HTERT RPE-1 (cell line): ENCODE results near the gene SOAT2.
"Not testable (repeated sequence)": the region's sequence is repeated elsewhere in the genome, so short reads cannot be mapped to it uniquely, and the experiment has no call there.

Experiments
- in situ Hi-C: fragments of 300-500 bp; cut with MboI; formaldehyde crosslinking; loops from 4 replicates; pipeline ENCODE4 v1.14.3; 2020; ENCODE audit warnings: low sequenced_read_pairs

SOAT2 gene

DNA sequence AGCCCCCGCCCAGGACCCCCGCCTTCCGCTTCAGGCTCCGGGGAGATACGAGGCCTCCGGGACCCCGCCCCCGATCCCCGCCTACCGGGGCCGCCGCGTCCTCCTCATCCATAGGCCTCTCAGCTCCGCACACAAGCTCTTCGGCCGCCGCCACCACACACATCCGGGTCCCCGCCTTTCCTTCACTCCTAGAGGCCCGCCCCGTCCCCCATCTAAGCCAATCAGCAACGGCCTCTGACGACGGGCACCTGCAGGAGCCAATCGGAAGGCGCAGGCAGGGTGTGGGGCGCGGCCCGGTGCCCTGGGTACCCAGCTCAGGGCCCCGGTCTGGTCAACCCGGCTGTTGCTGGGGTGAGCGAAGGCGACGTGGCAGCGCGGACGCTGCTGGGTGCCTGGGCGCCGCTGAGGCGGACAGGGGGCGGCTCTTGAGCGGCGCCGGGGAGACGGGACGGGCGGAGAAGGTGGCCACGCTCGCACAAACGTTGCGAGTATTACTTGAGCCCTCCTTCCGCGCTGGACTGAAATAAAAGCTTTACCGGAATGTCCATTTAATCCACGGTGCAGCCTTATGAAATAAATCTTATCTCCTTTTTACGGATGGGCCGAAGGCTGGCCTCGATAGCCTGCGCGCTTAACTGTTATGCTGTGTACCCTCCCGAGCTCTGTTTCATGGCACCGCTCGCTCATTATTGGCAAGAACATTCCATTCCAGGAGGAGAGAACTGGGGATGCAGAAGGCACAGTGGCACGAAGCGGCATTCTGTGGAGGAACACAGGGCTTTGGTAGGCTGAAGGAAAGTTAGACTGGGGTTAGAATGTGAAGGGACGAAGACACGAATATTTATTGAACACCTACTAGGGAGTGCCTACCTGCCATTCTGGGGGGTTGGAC is 23.8 kb upstream of the SOAT2 start, which contains the start of gene SPRYD3:
Gene SPRYD3, minus strand, starts transcription at position 165 of the 892 bp plus-strand sequence. Its CDS starts 57 bp downstream, at position 108.
- in situ Hi-C loops: no loop called here

DNA sequence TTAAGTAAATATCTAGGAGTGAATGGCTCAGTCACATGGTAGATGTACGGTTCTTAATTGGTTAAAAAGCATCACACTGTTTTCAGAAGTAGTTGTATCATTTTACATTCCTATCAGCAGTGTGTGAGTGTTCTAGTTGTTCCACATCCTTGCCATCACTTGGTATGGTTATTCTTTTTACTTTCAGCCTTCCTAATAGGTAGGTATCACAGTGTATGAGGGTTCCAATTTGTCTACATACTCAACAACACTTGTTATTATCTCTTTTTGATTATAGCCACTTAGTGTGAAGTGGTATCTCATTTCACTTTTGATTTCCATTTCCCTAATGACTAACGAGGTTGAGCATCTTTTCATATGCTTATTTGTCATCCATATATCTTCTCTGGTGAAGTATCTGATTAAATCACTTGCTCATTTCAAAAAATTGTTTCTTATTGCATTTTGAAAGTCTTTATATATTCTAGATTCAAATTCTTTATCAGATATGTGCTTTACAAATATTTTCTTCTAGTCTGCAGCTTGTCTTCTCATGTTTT is 20.6 kb upstream of the SOAT2 start:
- in situ Hi-C loops: no loop called here

DNA sequence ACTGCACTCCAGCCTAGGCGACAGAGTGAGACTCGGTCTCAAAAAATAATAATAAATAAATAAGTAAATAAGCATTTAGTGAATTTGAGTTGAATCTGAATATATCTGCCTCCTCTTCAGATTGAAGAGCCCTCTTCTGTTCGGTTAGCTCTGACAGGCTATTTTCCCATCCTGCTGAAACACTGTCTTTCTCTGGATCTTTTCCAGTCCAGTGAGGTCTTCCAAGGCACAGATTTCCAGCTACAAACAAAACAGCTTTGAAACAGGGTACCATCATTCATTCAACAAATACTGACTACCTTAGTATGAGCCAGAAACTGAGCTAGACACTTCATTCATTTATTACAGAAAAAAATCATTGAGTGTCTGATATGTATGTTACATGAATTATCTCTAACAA is 16.9 kb upstream of the SOAT2 start:
- in situ Hi-C loops: no loop called here

DNA sequence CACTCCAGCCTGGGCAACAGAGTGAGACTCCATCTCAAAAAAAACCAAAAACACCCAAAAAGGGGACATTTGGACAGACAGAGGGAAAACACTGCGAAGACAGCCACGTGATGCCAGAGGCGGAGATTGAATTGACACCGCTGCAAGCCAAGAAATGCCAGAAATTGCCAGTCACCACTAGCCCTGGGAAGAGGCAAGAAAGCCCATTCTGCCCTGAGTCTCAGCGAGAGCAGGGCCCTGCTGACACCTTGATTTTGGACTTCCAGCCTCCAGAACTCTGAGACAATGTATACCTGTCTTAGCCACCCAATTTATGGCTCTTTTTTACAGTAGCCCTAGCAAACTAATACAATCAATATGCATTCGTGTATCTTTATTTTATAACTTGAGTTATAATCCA is 13.2 kb upstream of the SOAT2 start:
- in situ Hi-C loops: no loop called here

DNA sequence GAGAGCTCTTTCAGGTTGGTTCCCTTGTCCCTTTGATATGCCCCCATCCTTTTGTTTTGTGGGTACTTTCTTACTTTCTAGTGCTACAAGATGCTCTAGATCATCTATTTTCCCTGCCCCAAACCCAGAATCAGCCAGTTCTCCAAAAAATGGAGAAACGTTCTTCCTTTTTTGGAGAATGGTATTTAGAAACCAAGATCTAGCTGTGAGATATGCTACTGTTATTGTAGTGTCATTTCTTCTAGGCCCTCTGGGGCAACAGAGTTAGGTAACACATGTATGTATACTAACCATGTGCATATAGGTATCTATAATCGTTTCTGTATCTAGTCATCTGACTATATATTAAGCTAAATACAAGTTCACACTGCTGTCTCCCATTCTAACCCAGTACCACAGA is 12.7 kb upstream of the SOAT2 start:
- in situ Hi-C loops: no loop called here

DNA sequence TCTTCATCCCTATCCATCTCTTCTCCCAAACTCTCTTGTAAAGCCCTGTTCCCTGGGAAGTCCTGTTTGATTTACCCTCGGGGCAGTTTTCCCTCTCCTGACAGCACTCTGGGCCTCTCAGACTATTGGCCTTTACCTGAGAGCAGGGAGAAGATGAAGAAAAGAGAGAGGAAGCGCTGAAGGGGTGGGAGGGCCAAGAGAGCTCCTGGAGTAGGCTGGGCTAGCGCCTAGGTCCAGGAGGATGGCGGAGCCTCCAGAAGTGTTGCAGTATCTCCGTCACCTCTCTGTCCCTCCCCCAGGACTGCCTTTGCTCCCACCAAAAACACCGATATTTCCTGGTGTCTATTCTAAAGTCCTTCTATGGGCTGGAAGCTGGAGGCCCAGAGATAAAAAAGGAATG is 11.5 kb upstream of the SOAT2 start:
- in situ Hi-C loops: no loop called here

DNA sequence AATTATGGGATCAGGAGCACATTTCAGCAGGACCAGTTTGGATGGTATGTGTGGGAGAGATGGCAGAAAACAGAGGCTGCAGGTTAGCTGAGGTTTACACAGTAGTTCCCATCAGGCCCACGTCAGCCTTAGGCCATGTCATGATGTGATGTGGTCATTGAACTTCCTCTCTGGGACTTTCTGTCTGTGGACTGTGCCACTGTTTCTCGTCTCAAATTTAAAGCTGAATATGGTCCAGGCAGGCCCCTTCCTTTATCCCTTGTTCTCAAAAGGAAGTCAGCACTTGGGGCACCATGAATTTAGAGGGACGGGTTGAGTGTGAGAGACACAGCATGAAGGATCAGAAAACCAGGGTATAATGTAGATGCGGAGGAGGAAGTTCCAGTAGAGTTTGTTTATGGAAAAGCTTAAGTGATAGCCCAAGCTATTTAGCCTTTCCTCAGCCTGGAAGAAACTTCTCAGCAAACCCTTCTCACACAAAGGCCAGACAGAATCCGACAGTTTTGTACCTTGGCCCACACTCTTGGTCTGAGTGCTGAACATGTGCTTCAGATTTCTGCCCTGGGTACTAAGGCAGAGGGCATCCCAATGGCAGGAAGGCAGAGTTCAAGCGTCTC is 9.4 kb upstream of the SOAT2 start:
- in situ Hi-C loops: no loop called here

DNA sequence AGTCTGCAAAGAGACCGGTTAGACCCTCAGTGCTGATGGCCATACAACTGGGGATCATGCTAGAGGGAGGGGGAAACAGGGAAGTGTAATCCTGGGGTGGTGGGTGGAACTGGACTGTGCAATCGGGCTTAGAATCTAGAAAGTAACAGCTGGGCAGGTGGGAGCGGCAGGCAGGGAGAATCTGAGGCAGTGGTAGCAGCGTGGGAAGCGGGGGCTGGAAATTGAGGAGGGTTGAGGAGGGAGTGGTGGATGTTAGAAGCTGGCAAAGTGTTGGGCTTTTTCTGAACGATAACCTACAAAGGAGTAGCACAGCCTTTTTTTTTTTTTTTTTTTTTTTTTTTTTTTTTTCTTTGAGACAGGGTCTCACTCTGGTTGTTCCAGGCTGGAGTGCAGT is 8.9 kb upstream of the SOAT2 start:
- in situ Hi-C loops: no loop called here

DNA sequence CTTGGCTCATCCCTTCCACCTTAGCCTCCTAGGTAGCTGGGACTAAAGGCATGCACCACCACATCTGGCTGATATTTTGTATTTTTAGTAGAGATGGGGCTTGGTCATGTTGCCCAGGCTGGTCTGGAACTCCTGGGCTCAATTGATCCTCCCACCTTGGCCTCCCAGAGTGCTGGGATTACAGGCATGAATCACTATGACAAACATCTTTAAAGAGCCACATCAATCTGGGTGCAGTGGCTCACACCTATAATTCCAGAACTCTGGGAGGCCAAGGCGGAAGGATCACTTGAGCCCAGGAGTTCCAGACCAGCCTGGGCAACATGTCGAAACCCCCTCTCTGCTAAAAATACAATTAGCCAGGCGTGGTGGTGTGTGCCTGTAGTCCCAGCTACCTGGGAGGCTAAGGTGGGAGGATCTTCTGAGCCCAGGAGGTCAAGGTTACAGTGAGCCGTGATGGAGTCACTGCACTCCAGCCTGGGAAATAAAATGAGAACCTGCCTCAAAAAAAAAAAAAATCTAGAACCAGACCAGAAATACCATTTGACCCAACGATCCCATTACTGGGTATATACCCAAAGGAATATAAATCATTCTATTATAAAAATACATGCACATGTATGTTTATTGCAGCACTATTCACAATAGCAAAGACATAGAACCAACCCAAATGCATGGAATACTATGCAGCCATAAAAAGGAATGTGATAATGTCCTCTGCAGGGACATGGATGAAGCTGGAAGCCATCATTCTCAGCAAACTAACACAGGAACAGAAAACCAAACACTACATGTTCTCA is 8.3 kb upstream of the SOAT2 start:
- in situ Hi-C loops: not testable (repeated sequence)

DNA sequence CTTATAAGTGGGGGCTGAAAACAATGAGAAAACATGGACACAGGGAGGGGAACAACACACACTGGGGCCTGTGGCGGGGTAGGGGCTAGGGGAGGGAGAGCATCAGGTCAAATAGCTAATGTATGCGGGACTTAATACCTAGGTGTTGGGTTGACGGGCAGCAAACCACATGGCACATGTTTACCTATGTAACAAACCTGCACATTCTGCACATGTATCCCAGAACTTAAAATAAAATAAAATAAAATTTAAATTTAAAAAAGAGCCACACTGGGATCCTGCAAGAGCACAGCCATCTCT is 7.7 kb upstream of the SOAT2 start:
- in situ Hi-C loops: not testable (repeated sequence)

DNA sequence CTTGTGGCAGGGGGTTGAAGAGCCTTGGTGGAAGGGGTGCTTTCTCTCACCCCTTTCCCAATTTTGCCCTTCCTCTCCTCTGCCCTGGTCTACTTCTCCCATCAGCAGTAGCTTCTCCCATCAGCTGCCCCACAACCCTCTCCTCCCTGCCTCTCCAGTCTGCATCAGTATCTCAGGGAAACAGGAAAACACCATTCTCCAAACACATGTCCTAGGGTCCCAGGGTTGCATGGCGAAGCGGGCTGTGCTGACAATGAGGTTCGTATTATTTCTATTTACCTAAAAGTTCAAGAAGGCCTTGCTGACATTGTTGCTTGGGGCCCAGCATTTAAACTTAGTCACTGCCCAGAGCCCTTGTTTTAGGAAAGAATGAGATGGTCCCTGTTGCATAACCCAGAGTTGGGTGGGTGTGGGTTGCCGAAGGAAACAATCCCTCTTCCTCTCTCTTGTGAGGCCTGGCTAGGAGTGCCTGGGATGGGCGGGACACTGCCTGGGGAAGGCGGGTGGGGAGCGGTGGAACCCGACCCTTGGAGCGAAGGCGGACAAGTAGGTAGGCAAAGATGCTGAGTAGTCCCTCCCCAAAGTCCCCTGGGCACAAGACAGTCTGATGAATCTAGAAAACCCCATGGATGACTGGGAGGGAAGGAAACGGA is 7.1 kb upstream of the SOAT2 start:
- in situ Hi-C loops: no loop called here

DNA sequence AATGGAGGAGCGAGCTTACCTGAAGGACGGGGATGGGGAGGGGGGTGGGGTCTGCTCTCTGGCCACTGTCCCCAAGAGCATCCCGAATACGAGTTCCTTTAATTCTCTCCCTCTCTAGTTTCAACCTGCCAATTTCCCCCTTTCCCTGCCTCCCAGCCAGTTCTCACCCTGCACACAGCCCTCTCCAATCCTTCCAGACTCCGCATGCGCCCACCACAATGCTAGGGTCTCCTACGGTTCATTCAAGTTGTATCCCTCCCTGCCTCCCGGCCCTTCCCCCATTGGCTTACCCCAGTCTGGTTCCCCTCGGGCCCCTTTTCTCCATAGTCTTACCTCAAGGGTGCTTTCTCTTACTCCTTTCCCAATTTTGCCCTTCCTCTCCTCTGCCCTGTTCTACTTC is 6.5 kb upstream of the SOAT2 start:
- in situ Hi-C loops: no loop called here

DNA sequence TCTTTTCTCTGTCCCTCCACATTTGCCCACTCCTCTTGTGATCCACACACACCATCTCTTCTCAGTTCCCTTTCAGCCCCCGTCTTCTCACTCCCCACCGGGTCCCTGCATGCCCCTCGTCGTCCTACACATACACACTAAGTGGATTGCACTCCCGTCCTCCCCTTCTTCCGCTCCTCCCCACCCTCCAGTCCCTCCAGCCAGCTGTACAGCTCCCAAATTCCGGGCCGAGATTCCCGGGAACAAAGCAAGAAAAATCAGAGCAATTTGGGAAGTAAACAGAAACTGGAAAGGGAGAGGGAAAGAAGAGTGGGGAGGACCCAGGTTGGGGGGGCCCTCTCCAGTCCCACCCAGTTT is 6.1 kb upstream of the SOAT2 start:
- in situ Hi-C loops: no loop called here

DNA sequence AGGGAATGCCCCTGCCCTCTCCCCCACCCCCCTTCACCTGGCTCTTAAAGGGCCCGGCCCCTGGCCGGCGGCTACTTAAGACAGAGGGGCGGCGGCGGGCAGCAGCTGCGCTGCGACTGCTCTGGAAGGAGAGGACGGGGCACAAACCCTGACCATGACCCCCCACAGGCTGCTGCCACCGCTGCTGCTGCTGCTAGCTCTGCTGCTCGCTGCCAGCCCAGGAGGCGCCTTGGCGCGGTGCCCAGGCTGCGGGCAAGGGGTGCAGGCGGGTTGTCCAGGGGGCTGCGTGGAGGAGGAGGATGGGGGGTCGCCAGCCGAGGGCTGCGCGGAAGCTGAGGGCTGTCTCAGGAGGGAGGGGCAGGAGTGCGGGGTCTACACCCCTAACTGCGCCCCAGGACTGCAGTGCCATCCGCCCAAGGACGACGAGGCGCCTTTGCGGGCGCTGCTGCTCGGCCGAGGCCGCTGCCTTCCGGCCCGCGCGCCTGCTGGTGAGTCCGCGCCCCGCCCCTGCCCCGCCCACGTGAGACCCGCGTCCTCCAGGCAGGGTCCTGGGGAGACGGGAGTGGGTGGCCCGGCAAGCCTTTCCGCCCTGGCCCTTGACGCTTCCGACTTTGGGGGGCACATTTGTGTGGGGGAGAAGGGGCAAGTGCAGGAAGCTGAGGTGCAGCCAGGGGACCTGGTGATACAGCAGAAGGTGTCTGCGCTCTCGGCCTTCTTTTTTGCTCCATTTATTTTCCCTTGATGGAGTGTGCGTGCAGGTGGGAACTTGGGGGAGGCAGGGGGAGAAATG is 5.5 kb upstream of the SOAT2 start, which contains the start of gene IGFBP6:
Gene IGFBP6, plus strand, starts transcription at position 104 of the 790 bp plus-strand sequence. Its CDS starts 51 bp downstream, at position 155.
- in situ Hi-C loops: no loop called here

DNA sequence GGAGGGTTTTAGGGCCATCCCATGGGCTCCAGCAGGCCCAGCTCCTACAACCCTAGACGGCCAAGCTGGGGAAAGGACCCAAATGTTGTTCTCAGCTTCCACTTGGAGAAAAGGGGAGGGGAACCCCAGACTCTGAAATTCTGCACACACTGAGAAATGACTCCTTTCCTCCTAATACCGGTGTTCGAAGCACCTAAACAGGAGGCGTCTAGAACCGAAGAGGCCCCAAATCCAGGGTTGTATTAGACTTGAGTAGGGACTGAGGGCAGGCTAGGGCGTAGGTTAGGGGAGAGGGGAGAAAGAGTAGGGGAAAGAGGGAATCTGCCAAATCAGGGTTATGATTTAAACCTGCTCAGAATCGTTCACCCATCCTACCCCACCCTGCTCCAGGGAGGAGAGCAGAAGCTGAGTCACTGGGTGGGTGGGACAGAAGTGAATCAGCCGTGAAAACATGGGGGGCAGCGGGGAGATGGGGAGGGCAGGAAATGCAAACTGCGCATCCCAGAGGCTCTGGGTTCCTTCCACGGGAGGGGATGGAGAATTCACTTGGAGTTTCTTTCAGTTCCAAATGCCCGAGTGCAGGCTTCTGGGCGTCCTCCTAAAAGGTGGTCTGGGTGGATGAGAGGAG is 4.8 kb upstream of the SOAT2 start:
- in situ Hi-C loops: no loop called here

DNA sequence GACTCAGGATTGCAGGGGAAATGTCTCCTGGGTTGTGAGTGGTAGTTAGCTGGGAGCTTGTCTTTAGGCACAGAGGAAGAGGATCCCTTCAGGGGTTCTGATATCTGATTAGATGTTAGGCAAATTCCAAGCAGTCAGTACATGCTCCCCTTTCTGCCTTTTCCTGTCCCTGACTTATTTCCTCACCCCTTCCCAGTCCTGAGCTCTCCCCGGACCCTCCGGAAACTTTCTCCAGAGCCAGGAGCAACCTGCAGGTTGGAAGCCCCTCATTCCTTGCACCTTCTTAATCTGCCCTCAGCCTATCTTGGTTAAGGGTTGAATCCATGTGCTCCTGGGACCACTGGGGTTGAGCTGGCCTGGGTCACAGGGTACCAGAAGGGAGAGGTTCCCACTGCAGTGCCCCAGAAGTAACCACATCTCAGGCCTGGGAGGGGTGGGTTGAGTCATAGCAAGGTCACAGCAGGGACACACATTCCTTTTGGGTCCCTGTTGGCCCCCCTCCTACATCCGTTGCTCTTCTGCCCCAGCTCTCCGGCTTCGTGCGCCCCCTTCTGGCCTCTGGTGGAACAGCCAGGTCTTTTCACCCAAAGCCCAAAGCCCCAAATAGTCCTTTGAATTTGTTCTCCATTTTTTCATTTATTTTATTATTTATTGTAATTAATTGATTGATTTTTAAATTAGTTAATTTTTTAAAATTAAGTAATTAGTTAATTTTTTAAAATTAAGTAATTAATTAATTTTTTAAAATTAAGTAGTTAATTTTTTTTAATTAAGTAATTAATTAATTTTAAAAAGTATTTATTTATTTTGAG is 4.0 kb upstream of the SOAT2 start:
- in situ Hi-C loops: no loop called here

DNA sequence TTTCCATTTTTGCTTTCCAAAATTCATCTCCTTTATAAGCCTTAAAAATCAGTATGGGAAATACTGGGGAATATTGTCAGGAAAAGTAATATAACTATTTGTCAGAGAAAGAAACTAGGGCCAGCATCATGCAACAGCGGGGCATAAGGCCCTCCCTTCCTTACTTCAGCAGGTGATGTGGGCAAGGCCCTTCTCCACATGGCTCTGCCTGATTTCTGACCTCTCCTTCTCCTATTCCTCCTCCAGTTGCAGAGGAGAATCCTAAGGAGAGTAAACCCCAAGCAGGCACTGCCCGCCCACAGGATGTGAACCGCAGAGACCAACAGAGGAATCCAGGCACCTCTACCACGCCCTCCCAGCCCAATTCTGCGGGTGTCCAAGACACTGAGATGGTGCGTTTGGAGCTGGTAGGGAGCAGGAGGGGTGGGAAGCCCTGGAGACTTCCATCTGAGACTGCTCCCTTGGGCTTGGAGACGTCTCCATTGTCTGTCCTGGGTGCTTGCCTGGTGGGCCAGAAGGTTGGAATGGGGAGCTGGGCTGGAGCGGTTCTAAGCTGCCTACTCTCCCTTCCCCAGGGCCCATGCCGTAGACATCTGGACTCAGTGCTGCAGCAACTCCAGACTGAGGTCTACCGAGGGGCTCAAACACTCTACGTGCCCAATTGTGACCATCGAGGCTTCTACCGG is 2.7 kb upstream of the SOAT2 start:
- in situ Hi-C loops: no loop called here

DNA sequence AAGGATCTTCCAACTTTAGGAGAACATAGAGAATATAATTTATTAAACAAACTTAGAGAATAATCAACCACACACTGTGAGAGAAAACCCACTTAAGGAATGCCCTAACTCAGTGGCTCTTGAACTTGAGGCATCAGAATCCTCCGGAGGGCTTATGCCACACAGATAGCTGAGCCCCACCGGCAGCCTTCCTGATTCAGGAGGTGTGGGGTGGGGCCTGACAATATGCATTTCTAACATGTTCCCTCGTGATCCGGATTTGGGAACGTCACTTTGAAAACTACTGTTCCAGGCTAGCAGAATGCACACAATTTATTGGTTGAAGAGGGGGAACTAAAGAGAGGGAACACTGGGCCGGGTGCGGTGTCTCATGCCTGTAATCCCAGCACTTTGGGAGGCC is 2.0 kb upstream of the SOAT2 start:
- in situ Hi-C loops: no loop called here
